ENCODE results near the gene IRX6.

IRX6 gene

GRCh38 chr16:55308973-55309372 is 15.0 kb upstream of the IRX6 start:
- no peak overlapping the region for H3K23ac ChIP-seq (ENCODE audit: low read depth, low read length, poor library complexity)
- no peaks in the 10 kb centered on the region for H3K4me1 ChIP-seq (ENCODE audit: control insufficient read depth in 2 of 2, insufficient read depth in 1 of 2, low read depth in 1 of 2, low read length in 2 of 2)
- H3K9me3 ChIP-seq (replicated peaks in 1 of 2; ENCODE audit: control insufficient read depth in 2 of 2, insufficient read depth in 1 of 2, low read depth in 1 of 2, low read length in 2 of 2) = no peaks in the 10 kb centered on the region
- H4K91ac ChIP-seq (ENCODE audit: low read depth, low read length, poor library complexity) = no peak overlapping the region
- H3K14ac ChIP-seq (ENCODE audit: low read length) = no peak overlapping the region
- H2BK15ac ChIP-seq (ENCODE audit: low read length) = no peak overlapping the region
- no CpG with 5 or more reads among the region's 2 CpGs for WGBS, 2 donors (ENCODE audit: extremely low coverage in 2 of 2, insufficient read length in 2 of 2, insufficient replicate concordance in 1 of 2)
- no peak overlapping the region for H2BK5ac ChIP-seq (ENCODE audit: low read length)
- no peak overlapping the region for H2AFZ ChIP-seq (ENCODE audit: low read length)
- H3K4ac ChIP-seq (ENCODE audit: low read length) = no peak overlapping the region
- no peaks in the 10 kb centered on the region for H3K36me3 ChIP-seq (replicated peaks in 1 of 2; ENCODE audit: control insufficient read depth in 2 of 2, insufficient read depth in 2 of 2, low read length in 2 of 2)
- DNase-seq (ENCODE audit: low spot score) = no peak
- H2BK120ac ChIP-seq (ENCODE audit: low read depth, low read length) = no peak overlapping the region
- no peak overlapping the region for H2AK5ac ChIP-seq (ENCODE audit: low read depth, low read length)
- H3K9ac ChIP-seq (ENCODE audit: low read depth, low read length, poor library complexity) = no peak overlapping the region
- H3K27ac ChIP-seq (replicated peaks; ENCODE audit: low read length) = no peak overlapping the region
- H3K18ac ChIP-seq (ENCODE audit: low read length) = no peak overlapping the region
- no peak overlapping the region for H2BK12ac ChIP-seq (ENCODE audit: low read length)
- H3K4me3 ChIP-seq (ENCODE audit: low read length in 2 of 2) = no peak overlapping the region
- no peak overlapping the region for H3K4me2 ChIP-seq (ENCODE audit: insufficient read depth, low read length, poor library complexity, severe bottlenecking)
- H4K8ac ChIP-seq (ENCODE audit: low read depth, low read length) = no peak overlapping the region
- H3K27me3 ChIP-seq (ENCODE audit: control insufficient read depth in 3 of 3, insufficient read depth in 3 of 3, low read depth in 1 of 3, low read length in 3 of 3) = no peaks in the 10 kb centered on the region
- no peaks in the 10 kb centered on the region for H3K79me1 ChIP-seq (ENCODE audit: low read depth, low read length)

GRCh38 chr16:55322327-55322726 is 1.7 kb upstream of the IRX6 start:
- no peak overlapping the region for H3K4me3 ChIP-seq (ENCODE audit: low read length in 2 of 2)
- H2BK15ac ChIP-seq (ENCODE audit: low read length) = no peak overlapping the region
- no peaks in the 10 kb centered on the region for H3K79me1 ChIP-seq (ENCODE audit: low read depth, low read length)
- no peak overlapping the region for H2BK5ac ChIP-seq (ENCODE audit: low read length)
- no peak overlapping the region for H4K91ac ChIP-seq (ENCODE audit: low read depth, low read length, poor library complexity)
- no peak overlapping the region for H3K14ac ChIP-seq (ENCODE audit: low read length)
- H2AFZ ChIP-seq (ENCODE audit: low read length) = no peak overlapping the region
- DNase-seq (ENCODE audit: low spot score) = no peak
- no peak overlapping the region for H3K9ac ChIP-seq (ENCODE audit: low read depth, low read length, poor library complexity)
- H3K18ac ChIP-seq (ENCODE audit: low read length) = no peak overlapping the region
- no peaks in the 10 kb centered on the region for H3K36me3 ChIP-seq (replicated peaks in 1 of 2; ENCODE audit: control insufficient read depth in 2 of 2, insufficient read depth in 2 of 2, low read length in 2 of 2)
- no peaks in the 10 kb centered on the region for H3K9me3 ChIP-seq (replicated peaks in 1 of 2; ENCODE audit: control insufficient read depth in 2 of 2, insufficient read depth in 1 of 2, low read depth in 1 of 2, low read length in 2 of 2)
- no peak overlapping the region for H3K4me2 ChIP-seq (ENCODE audit: insufficient read depth, low read length, poor library complexity, severe bottlenecking)
- no peak overlapping the region for H2BK120ac ChIP-seq (ENCODE audit: low read depth, low read length)
- peaks cover 4 to 8% of the 10 kb centered on the region in 2 donors for H3K4me1 ChIP-seq (ENCODE audit: control insufficient read depth in 2 of 2, insufficient read depth in 1 of 2, low read depth in 1 of 2, low read length in 2 of 2)
- WGBS, 2 donors (ENCODE audit: extremely low coverage in 2 of 2, insufficient read length in 2 of 2, insufficient replicate concordance in 1 of 2) = no CpG with 5 or more reads among the region's 2 CpGs
- no peak overlapping the region for H3K27ac ChIP-seq (replicated peaks; ENCODE audit: low read length)
- H3K27me3 ChIP-seq (ENCODE audit: control insufficient read depth in 3 of 3, insufficient read depth in 3 of 3, low read depth in 1 of 3, low read length in 3 of 3) = peaks cover 11 to 83% (median 42%) of the 10 kb centered on the region in 3 experiments
- no peak overlapping the region for H3K23ac ChIP-seq (ENCODE audit: low read depth, low read length, poor library complexity)
- H2BK12ac ChIP-seq (ENCODE audit: low read length) = no peak overlapping the region
- no peak overlapping the region for H2AK5ac ChIP-seq (ENCODE audit: low read depth, low read length)
- H4K8ac ChIP-seq (ENCODE audit: low read depth, low read length) = no peak overlapping the region
- H3K4ac ChIP-seq (ENCODE audit: low read length) = no peak overlapping the region

DNA sequence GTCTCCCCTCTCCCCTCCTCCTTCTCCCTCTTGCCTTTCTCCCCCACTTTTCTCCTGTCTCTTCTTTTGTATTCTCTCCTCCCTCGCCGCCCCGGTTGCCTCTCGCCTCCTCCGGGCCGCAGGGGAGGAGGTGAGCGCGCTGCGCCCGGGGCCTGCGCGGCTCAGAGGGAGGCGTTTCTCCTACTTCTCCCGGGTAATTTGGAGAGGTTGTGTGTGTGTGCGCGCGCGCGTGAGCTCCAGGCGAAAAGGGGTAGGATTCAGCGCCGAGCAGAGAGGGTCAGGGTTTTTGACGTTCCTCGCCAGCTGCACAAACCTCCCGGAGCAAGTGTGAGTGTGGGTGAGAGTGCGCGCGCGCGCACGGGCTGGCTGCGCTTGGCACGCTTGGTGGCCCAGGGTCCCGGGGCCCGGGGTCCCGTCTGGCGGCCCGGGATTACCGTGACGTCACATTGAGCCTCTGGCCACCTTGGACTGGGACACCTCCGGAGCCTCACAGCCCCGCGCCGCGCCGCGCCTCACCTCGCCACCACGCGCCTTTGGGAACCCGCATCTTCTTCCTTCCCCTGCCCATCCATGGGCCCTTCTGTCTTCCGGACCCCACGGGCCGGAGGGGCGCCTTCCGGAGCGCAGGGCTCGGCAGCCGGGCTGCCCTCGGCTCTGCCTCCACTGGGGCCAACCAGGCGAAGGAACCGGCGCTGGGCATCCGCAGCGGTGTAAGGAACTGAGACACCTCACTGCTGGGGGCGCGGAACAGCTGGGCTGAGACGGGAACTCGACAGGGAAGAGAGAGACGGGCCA is 479 bp downstream of the IRX6 start:
- Histone ChIP-seq H2AFZ (ENCODE audit: low read length) (peak overlapping the region; percentile 91), H3K18ac (ENCODE audit: low read length) (peak overlapping the region; percentile 80), H3K4me2 (ENCODE audit: insufficient read depth, low read length, poor library complexity, severe bottlenecking) (peak overlapping the region; percentile 96), H2AK5ac (ENCODE audit: low read depth, low read length) (no peak overlapping the region), H3K23ac (ENCODE audit: low read depth, low read length, poor library complexity) (peak overlapping the region; percentile 25), H3K9ac (ENCODE audit: low read depth, low read length, poor library complexity) (peak overlapping the region; percentile 50), H2BK15ac (ENCODE audit: low read length) (peak overlapping the region; percentile 46), H4K8ac (ENCODE audit: low read depth, low read length) (no peak overlapping the region), H2BK120ac (ENCODE audit: low read depth, low read length) (no peak overlapping the region), H3K27me3 (ENCODE audit: control insufficient read depth in 3 of 3, insufficient read depth in 3 of 3, low read depth in 1 of 3, low read length in 3 of 3) (peaks cover 16 to 84% (median 64%) of the 10 kb centered on the region in 3 experiments), H4K91ac (ENCODE audit: low read depth, low read length, poor library complexity) (no peak overlapping the region), H2BK12ac (ENCODE audit: low read length) (no peak overlapping the region), H2BK5ac (ENCODE audit: low read length) (no peak overlapping the region), H3K27ac (replicated peaks; ENCODE audit: low read length) (no peak overlapping the region), H3K79me1 (ENCODE audit: low read depth, low read length) (no peaks in the 10 kb centered on the region), H3K4me1 (ENCODE audit: control insufficient read depth in 2 of 2, insufficient read depth in 1 of 2, low read depth in 1 of 2, low read length in 2 of 2) (peaks cover 4 to 12% of the 10 kb centered on the region in 2 donors), H3K9me3 (replicated peaks in 1 of 2; ENCODE audit: control insufficient read depth in 2 of 2, insufficient read depth in 1 of 2, low read depth in 1 of 2, low read length in 2 of 2) (no peaks in the 10 kb centered on the region), H3K4me3 (ENCODE audit: low read length in 2 of 2) (peak overlapping the region; percentile 49 to 76), H3K14ac (ENCODE audit: low read length) (peak overlapping the region; percentile 75), H3K36me3 (replicated peaks in 1 of 2; ENCODE audit: control insufficient read depth in 2 of 2, insufficient read depth in 2 of 2, low read length in 2 of 2) (no peaks in the 10 kb centered on the region), H3K4ac (ENCODE audit: low read length) (no peak overlapping the region)
- no peak for DNase-seq (ENCODE audit: low spot score)
- no CpG with 5 or more reads among the region's 70 CpGs for WGBS, 2 donors (ENCODE audit: extremely low coverage in 2 of 2, insufficient read length in 2 of 2, insufficient replicate concordance in 1 of 2)

DNA sequence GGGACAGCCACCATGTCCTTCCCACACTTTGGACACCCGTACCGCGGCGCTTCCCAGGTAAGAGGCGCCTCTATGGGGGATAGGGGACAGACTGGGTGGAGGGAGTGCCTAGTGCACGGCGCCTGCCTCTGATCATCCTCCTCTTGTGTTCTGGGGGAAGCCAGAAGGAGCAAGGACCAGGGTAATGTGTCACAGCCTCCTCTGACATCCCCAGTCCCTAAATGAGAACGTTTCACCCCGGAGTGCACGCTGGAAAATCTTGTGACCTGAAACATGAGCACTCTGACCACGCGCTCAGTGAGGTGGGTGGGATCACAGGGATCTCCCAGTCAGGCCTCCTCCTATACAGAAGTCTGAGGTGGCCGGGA is 1.1 kb downstream of the IRX6 start:
- Histone ChIP-seq H4K8ac (ENCODE audit: low read depth, low read length) (no peak overlapping the region), H3K4me3 (ENCODE audit: low read length in 2 of 2) (peak overlapping the region; percentile 49 to 76), H2BK5ac (ENCODE audit: low read length) (no peak overlapping the region), H3K79me1 (ENCODE audit: low read depth, low read length) (no peaks in the 10 kb centered on the region), H2BK12ac (ENCODE audit: low read length) (no peak overlapping the region), H2AFZ (ENCODE audit: low read length) (peak overlapping the region; percentile 91), H3K18ac (ENCODE audit: low read length) (peak overlapping the region; percentile 80), H2BK120ac (ENCODE audit: low read depth, low read length) (no peak overlapping the region), H3K23ac (ENCODE audit: low read depth, low read length, poor library complexity) (peak overlapping the region; percentile 25), H3K27me3 (ENCODE audit: control insufficient read depth in 3 of 3, insufficient read depth in 3 of 3, low read depth in 1 of 3, low read length in 3 of 3) (peaks cover 16 to 84% (median 70%) of the 10 kb centered on the region in 3 experiments), H3K4me1 (ENCODE audit: control insufficient read depth in 2 of 2, insufficient read depth in 1 of 2, low read depth in 1 of 2, low read length in 2 of 2) (peaks cover 4 to 14% of the 10 kb centered on the region in 2 donors), H3K27ac (replicated peaks; ENCODE audit: low read length) (no peak overlapping the region), H3K4me2 (ENCODE audit: insufficient read depth, low read length, poor library complexity, severe bottlenecking) (peak overlapping the region; percentile 96), H2AK5ac (ENCODE audit: low read depth, low read length) (no peak overlapping the region), H3K14ac (ENCODE audit: low read length) (no peak overlapping the region), H2BK15ac (ENCODE audit: low read length) (no peak overlapping the region), H3K9ac (ENCODE audit: low read depth, low read length, poor library complexity) (peak overlapping the region; percentile 50), H3K36me3 (replicated peaks in 1 of 2; ENCODE audit: control insufficient read depth in 2 of 2, insufficient read depth in 2 of 2, low read length in 2 of 2) (no peaks in the 10 kb centered on the region), H3K4ac (ENCODE audit: low read length) (no peak overlapping the region), H4K91ac (ENCODE audit: low read depth, low read length, poor library complexity) (no peak overlapping the region), H3K9me3 (replicated peaks in 1 of 2; ENCODE audit: control insufficient read depth in 2 of 2, insufficient read depth in 1 of 2, low read depth in 1 of 2, low read length in 2 of 2) (no peaks in the 10 kb centered on the region)
- no peak for DNase-seq (ENCODE audit: low spot score)
- WGBS, 2 donors (ENCODE audit: extremely low coverage in 2 of 2, insufficient read length in 2 of 2, insufficient replicate concordance in 1 of 2) = no CpG with 5 or more reads among the region's 13 CpGs
